ENCODE data around the gene ANKFY1. TPM values are rescaled to one million over a fixed set of nuclear protein-coding genes. Genes with fewer than 3 reads are reported as not detected.

ANKFY1 gene
- total and polyA plus RNA-seq, 11 donors = 9.4 to 44.9 (median 23.9) TPM

DNA sequence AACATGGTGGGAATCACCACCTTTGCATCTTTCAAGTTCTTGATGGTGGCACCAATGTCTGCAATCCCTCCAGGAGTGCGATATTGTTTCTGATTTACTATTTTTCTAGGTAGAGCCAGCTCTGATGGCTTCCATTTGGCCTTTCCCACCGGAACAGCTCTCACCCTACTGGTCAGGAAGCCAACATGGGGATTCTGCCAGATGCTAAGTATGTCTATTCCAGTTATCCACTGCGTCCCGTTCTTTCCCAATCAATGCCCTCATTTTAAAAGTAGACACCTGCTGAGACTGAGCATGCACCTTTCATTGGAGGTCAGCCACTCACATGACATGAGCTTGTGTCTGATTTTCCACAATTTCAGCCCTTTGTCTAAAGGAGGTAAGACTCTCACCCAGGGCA, 144.5 kb downstream of the ANKFY1 start:
- no peaks in the 10 kb centered on the region for H3K27me3 ChIP-seq
- TF ChIP-seq, protein P1, sequence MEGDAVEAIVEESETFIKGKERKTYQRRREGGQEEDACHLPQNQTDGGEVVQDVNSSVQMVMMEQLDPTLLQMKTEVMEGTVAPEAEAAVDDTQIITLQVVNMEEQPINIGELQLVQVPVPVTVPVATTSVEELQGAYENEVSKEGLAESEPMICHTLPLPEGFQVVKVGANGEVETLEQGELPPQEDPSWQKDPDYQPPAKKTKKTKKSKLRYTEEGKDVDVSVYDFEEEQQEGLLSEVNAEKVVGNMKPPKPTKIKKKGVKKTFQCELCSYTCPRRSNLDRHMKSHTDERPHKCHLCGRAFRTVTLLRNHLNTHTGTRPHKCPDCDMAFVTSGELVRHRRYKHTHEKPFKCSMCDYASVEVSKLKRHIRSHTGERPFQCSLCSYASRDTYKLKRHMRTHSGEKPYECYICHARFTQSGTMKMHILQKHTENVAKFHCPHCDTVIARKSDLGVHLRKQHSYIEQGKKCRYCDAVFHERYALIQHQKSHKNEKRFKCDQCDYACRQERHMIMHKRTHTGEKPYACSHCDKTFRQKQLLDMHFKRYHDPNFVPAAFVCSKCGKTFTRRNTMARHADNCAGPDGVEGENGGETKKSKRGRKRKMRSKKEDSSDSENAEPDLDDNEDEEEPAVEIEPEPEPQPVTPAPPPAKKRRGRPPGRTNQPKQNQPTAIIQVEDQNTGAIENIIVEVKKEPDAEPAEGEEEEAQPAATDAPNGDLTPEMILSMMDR (IDR thresholded peaks at IDR 0.05) = no peak
- intact Hi-C loops (cut with DNase I) = no loop called here
- H3K36me3 ChIP-seq = peaks cover 0 to 100% (median 94%) of the 10 kb centered on the region in 9 donors
- H3K4me3 ChIP-seq = no peak overlapping the region
- H3K4me1 ChIP-seq = peaks cover 0 to 7% (median 0%) of the 10 kb centered on the region in 12 donors
- H3K27ac ChIP-seq = no peak overlapping the region
- DNase-seq (no peak), ATAC-seq (peak in 2 of 4 donors; percentile 20 to 51)
- no peaks in the 10 kb centered on the region for H3K9me3 ChIP-seq
- 49 to 59% (median 56%) methylated on average over 4 of the region's 4 CpGs for WGBS, 4 donors

DNA sequence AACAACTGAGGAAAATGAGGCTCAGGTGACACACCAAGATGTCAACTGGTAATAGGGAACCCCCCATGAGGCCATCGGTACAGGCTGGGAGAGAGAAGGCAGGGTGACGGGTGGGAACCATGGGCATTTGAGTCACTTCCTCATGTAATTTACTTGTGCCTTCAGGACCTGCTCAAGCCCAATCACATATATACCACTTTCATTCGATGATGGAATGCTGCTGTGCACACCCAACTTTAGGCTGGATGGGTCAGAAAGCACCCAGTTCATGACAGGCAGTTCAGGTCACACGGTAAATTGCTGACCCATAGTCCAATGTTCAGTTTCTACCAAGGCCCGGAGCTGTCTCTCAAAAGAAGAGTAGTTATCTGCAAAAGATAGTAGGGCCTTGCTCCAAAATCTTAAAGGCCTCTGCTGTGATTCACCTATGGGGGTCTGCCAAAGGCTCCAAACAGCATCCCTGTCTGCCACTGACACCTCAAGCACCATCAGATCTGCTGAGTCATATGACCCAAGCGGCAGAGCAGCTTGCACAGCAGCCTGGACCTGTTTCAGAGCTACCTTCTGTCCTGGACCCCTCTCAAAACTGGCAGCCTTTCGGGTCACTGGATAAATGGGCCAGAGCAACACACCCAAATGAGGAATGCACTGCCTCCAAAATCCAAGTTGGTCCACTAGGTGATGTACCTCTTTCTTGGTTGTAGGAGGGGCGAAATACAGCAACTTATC, 145.6 kb downstream of the ANKFY1 start:
- no peaks in the 10 kb centered on the region for H3K9me3 ChIP-seq
- H3K4me1 ChIP-seq = peaks cover 0 to 7% (median 0%) of the 10 kb centered on the region in 12 donors
- WGBS, 4 donors = 68 to 85% (median 73%) methylated on average over 8 of the region's 8 CpGs
- no peaks in the 10 kb centered on the region for H3K27me3 ChIP-seq
- H3K27ac ChIP-seq = no peak overlapping the region
- ATAC-seq (peak in 1 of 4 donors; percentile 29), DNase-seq (no peak)
- intact Hi-C loops (cut with DNase I) = no loop called here
- no peak overlapping the region for H3K4me3 ChIP-seq
- no peak for TF ChIP-seq POLR2A (IDR thresholded peaks at IDR 0.05)
- TF ChIP-seq, protein P1 (IDR thresholded peaks at IDR 0.05) = no peak
- peaks cover 0 to 100% (median 95%) of the 10 kb centered on the region in 9 donors for H3K36me3 ChIP-seq

DNA sequence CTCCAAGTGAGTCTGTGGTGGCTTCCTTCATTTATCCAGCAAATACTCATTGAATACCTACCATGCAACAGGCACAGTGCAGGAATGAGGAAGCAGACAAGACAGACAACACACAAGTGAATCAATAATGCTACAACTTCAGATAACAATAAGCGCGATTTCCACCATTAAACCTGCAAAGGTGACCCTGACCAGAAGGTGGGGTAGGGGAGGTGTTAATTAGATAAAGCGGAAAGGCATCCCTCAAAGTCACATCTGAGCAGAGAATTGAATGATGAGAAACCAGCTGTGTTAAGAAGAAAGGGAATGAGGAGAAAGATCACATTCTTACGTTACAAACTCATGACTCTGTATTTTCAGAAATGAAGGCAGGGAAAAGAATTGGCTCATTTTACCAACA, 147.3 kb downstream of the ANKFY1 start:
- WGBS, 4 donors = 72 to 95% (median 80%) methylated on average over 4 of the region's 4 CpGs
- intact Hi-C loops (cut with DNase I) = no loop called here
- no peak for DNase-seq

More for the DNA sequence above, 147.3 kb downstream of the ANKFY1 start:
- no peak for ATAC-seq
- Histone ChIP-seq H3K4me3 (no peak overlapping the region), H3K9me3 (no peaks in the 10 kb centered on the region), H3K27ac (no peak overlapping the region), H3K4me1 (peaks cover 0 to 7% (median 0%) of the 10 kb centered on the region in 12 donors), H3K36me3 (peaks cover 3 to 100% (median 95%) of the 10 kb centered on the region in 9 donors), H3K27me3 (no peaks in the 10 kb centered on the region)
- TF ChIP-seq POLR2A (IDR thresholded peaks at IDR 0.05) = no peak
- TF ChIP-seq, protein P1 (IDR thresholded peaks at IDR 0.05) = no peak

Other genes starting within 250 kb of the ANKFY1 start
- 10 to 100 TPM; 27.4 to 47.6 (median 37.8) TPM for gene ZZEF1, start 120.9 kb downstream of the ANKFY1 start, total RNA-seq
- 10 to 100 TPM; 15.7 to 19.2 TPM for gene ZZEF1, start 120.9 kb downstream of the ANKFY1 start, polyA plus RNA-seq
- 10 to 100 TPM in 5 of 9 donors, 1 to 10 TPM in 4; 5.7 to 23.2 (median 11.0) TPM for gene CYB5D2, start 120.8 kb downstream of the ANKFY1 start, total RNA-seq
- gene CYB5D2, start 120.8 kb downstream of the ANKFY1 start, polyA plus RNA-seq = 10 to 100 TPM in 1 of 2 donors, 1 to 10 TPM in 1; 6.9 to 11.1 TPM
- gene UBE2G1, start 102.7 kb upstream of the ANKFY1 start, total RNA-seq = 100 to 1,000 TPM in 3 of 9 donors, 10 to 100 TPM in 6; 79.4 to 125 (median 96.2) TPM
- gene UBE2G1, start 102.7 kb upstream of the ANKFY1 start, polyA plus RNA-seq = 10 to 100 TPM; 19.4 to 55.2 TPM
- gene SPNS3, start 170.0 kb upstream of the ANKFY1 start, total RNA-seq = 1 to 10 TPM in 5 of 9 donors, under 1 TPM in 1, not detected in 3; 0.23 to 1.9 (median 1.1) TPM
- gene SPNS3, start 170.0 kb upstream of the ANKFY1 start, polyA plus RNA-seq = under 1 TPM; 0.36 to 0.50 TPM
- gene SPNS2, start 234.9 kb upstream of the ANKFY1 start, total RNA-seq = 10 to 100 TPM in 7 of 9 donors, 1 to 10 TPM in 2; 6.4 to 20.4 (median 11.4) TPM
- gene SPNS2, start 234.9 kb upstream of the ANKFY1 start, polyA plus RNA-seq = 10 to 100 TPM; 13.7 to 22.0 TPM